Spinal cord (tissue), 10 donors: ENCODE measurements around the gene CSH2. TPM values are rescaled to one million over a fixed set of nuclear protein-coding genes. Genes with fewer than 3 reads are reported as not detected.
"Not testable (repeated sequence)": the region's sequence is repeated elsewhere in the genome, so short reads cannot be mapped to it uniquely, and the experiment has no call there.

Experiments used
- DNase-seq, 6 donors: peaks; one replicate each; pipeline versions ENCODE4 v3.0.0 to v3.0.0-alpha.2; 2013 to 2015; ENCODE audit warnings: low spot score in 6 of 6, low read depth in 4 of 6
- H3K27ac ChIP-seq: one replicate; pipeline ENCODE4 v1.5.1; 2013; ENCODE audit warnings: low read depth, low read length, control low read depth
- H3K27me3 ChIP-seq: one replicate; pipeline ENCODE4 v1.6.1; 2013; ENCODE audit warnings: low read length; ENCODE audit not compliant: control insufficient read depth, insufficient read depth
- H3K36me3 ChIP-seq: one replicate; pipeline ENCODE4 v1.6.1; 2013; ENCODE audit warnings: low read length; ENCODE audit not compliant: control insufficient read depth, insufficient read depth
- H3K4me1 ChIP-seq: one replicate; pipeline ENCODE4 v1.6.1; 2013; ENCODE audit warnings: low read length; ENCODE audit not compliant: control insufficient read depth, insufficient read depth
- H3K4me3 ChIP-seq: one replicate; pipeline ENCODE4 v1.5.1; 2013; ENCODE audit warnings: low read depth, low read length, control low read depth
- H3K9me3 ChIP-seq: one replicate; pipeline ENCODE4 v1.6.1; 2013; ENCODE audit warnings: low read length; ENCODE audit not compliant: control insufficient read depth, insufficient read depth
- WGBS: methylation state at CpG from one replicate; pipeline ENCODE4 v1.1.5; 2013; ENCODE audit warnings: missing lambda C conversion rate; ENCODE audit not compliant: insufficient coverage; 5-methylcytosine and 5-hydroxymethylcytosine counted together
- polyA plus RNA-seq, 2 donors: library from polyadenylated mRNA; unstranded; fragments of 120-200 nt; gene quantifications; one replicate each; pipeline ENCODE4 v1.2.1, GENCODE V29; 2013; ENCODE audit not compliant: insufficient read length in 2 of 2
- total RNA-seq, 2 donors: library from RNA; depleted of rRNA in 1 of 2; stranded (reverse); fragments of 120-200 nt in 1 of 2; fragments of >200 nt in 1 of 2; gene quantifications; one replicate each; pipeline versions ENCODE4 v1.2.3 to v1.2.4, GENCODE V29; 2013 to 2014
- donor health status: healthy.

CSH2 gene
- total and polyA plus RNA-seq, 4 donors: 0.47 to 7.2 (median 5.5) TPM; not detected in 1

DNA sequence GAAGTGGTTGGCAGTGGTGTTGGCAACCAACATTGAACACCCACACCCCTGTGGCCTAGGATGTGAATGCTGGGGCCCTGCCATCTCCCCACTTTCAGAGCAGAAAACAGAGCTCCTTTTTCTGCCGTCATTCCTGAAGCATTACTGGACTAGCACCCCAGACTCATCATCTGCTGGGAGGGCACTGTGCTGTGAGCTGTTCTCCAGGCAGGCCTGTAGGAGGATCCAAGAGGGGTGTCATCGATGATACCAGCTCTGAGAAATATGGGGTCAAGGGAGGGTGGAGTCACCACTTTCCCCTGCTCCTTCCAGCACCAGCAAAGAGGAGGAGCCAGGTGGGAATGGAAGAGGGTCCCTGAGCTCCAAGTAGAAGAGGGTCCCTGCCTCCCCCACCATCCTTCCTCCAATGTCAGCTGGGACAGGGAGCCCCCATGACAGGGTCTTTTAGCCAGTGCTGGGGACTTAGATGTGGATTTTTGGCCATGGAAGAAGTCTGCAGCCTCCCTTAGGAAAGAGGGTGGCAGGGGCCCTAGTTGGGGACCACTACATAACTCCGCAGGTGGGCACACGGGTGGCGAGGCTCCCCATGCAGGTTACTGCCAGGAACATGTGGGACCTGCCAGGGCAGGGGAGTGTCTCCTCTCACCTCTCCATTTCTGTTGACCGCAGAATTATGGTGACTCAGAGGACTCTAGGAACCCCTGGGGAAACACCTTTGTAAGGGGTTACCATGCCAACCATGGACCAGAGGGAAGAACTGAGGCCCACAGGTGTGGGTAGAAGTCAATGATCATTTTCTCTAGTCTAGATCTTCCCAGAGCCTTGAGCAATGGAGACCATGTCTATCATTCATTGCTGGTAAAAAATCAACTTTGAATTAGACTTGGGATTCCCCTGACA, 25.7 kb upstream of the CSH2 start:
- H3K36me3 ChIP-seq, H3K4me1 ChIP-seq, H3K27ac ChIP-seq, H3K9me3 ChIP-seq, H3K27me3 ChIP-seq, DNase-seq, H3K4me3 ChIP-seq: not testable (repeated sequence)
- WGBS: 89% methylated on average over 4 of the region's 6 CpGs

DNA sequence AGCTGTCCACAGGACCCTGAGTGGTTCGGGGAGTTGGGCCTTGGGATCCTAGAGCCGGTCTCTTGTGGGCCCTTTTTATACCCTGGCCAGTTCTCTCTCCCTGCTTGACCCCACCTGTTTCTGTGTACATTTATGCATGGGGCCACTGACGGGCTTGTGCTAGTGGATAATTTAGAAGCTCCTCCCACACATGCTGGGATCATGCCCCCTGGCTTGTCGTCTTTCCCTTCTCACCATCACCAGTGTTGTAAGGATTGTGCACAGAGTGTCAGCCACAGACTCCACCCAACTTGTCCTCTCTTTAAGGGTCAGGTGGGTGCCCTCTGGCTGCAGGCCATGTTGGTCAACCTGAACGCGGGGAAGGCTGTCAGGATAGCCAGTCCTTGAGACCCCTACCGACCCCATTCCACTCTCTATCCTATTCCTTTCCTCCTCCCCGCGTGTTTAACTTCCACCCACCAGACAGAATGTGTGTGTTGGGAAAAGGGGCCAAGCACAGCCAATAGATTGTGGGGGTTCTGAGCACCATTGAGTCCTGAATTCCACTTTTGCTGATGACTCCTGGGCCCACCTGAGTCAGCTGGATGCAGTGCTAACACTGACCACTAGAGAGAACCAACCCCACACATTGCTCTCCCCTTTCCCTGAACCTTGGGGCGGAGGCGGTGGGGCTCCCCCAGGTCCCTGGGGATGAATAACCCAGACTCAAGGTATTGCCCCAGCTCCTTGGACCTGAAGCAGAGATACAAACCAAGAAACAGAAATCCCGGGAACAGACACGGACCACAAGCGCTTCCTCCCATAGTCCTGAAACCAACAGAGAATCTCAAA, 23.3 kb upstream of the CSH2 start, which contains the start of gene CSH1:
Gene CSH1, minus strand, starts transcription at position 51 of the 831 bp plus-strand sequence. CDS start 63 bp downstream, outside the sequence.
- 80% methylated on average over 1 of the region's 14 CpGs for WGBS

DNA sequence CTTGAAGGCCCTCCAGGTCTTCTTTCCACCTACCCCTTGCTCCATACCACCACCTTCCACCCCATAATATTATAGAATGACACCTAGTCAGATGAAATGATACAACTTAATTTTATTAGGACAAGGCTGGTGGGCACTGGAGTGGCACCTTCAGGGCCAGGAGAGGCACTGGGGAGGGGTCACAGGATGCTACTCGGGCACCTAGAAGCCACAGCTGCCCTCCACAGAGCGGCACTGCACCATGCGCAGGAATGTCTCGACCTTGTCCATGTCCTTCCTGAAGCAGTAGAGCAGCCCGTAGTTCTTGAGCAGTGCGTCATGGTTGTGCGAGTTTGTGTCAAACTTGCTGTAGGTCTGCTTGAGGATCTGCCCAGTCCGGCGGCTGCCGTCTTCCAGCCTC, 21.3 kb upstream of the CSH2 start:
- H3K4me3 ChIP-seq, H3K27me3 ChIP-seq, H3K4me1 ChIP-seq, H3K27ac ChIP-seq, DNase-seq, H3K36me3 ChIP-seq, H3K9me3 ChIP-seq: not testable (repeated sequence)
- 100% methylated on average over 1 of the region's 10 CpGs for WGBS

More for the DNA sequence above, 23.3 kb upstream of the CSH2 start, which contains the start of gene CSH1:
- DNase-seq, H3K27me3 ChIP-seq, H3K4me3 ChIP-seq, H3K4me1 ChIP-seq, H3K9me3 ChIP-seq, H3K27ac ChIP-seq, H3K36me3 ChIP-seq: not testable (repeated sequence)

DNA sequence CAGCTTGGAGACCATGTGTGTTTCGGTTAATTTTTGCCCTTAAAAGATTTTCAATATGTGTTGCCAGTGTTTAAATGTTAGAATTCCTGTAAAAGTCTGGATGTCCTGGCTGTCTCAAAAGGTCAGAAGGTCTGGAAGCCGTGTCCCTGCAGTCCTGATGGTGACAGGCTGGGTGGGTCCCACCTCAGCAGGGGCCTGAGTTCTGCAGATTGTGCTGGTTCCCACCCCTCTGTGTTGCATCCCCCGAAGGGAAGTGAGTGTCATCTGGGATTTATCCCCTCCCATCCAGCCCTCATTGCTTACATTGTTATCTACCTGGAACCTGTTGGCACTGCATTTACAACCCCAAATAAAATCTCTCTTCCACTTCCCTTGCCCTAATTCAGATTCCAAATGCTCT, 20.5 kb upstream of the CSH2 start:
- 69% methylated on average over 2 of the region's 3 CpGs for WGBS
- H3K9me3 ChIP-seq, H3K4me3 ChIP-seq, H3K36me3 ChIP-seq, DNase-seq, H3K27ac ChIP-seq, H3K4me1 ChIP-seq, H3K27me3 ChIP-seq: not testable (repeated sequence)

DNA sequence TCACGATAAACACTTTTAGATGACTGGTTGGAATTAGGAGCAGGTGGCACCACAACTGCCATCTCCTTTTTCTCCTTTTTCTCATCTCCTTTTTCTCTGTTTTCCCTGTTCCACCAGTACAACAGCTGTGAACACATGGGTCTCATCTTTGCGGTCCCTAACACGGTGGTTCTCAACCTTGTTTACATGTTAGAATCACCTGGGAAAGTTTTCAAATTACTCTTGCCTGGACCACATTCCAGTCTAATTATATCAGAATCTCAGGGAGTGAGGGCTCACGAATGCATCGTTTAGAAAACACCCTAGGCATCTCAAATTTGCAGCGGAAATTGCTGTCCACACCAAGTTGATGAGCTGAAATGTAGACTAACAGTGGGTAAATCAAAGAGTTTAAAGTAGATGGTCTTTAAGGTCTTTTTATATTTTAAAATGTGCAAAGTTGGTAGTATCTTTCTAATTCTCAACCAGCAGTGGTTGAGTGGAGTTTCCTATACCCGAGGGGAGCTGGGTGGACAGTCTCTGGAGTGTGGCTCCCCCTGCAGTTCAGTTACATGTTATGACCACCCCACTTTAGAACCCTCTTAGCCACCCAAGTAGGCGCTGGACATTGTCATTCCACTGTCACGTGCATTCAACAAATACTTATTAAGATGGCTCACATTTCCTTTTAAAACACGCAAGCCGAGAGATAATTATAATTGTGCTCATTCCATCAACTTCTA, 19.0 kb upstream of the CSH2 start:
- DNase-seq, H3K4me3 ChIP-seq, H3K4me1 ChIP-seq, H3K9me3 ChIP-seq, H3K27ac ChIP-seq, H3K36me3 ChIP-seq, H3K27me3 ChIP-seq: not testable (repeated sequence)
- no CpG with 5 or more reads among the region's 11 CpGs for WGBS

DNA sequence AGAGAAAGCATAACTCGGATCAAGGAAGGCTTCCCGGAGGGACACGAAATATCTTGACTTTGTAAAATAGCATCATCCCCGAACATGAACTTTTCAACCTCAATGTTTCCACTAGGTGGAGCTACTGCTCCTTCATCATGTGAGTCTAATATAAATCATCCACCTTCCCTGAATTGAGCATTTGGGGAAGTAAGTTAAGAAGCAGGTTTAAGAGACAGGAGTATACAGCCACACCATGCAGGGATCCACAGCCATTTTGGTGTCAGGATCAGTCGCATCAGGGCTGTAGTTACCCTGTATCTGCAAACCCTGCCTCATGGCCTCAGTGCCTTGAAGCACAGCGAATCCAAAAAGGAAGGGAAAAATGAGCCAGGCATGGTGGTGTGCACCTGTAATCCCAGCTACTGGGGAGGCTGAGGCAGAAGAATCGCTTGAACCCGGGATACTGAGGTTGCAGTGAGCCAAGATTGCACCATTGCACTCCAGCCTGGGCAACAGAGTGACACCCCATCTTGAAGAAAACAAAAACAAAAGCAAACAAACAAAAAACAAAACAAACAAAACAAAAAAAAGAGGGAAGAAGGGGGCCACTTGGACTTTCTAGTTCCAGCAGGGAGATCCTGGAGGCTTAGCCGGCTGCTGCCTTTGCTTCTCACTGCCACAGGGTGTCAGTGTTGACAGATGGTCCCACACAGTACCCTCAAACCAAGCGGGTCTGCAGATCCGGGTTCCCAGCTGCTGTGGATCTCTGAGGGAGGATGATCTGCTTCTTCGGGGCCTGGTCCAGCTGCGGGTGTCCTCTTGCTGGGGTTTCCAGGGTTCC, 15.8 kb upstream of the CSH2 start:
- H3K27me3 ChIP-seq, H3K4me1 ChIP-seq, H3K9me3 ChIP-seq, H3K4me3 ChIP-seq, H3K27ac ChIP-seq, H3K36me3 ChIP-seq: not testable (repeated sequence)
- peak in 2 of 6 donors; percentile 47 to 84 for DNase-seq
- 35% methylated on average over 2 of the region's 13 CpGs for WGBS

DNA sequence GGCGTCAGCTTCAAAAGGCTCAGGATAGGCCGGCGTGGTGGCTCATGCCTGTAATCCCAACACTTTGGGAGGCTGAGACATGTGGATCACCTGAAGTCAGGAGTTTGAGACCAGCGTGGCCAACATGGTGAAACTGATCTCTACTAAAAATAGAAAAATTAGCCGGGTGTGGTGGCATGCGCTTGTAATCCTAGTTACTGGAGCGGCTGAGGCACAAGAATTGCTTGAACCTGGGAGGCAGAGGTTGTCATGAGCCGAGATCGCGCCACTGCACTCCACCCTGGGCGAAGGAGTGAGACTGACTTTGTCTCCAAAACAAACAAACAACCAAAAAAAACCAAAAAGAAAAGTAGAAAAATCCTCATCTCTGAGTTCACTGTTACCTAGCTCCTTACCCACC, 11.6 kb upstream of the CSH2 start:
- not testable (repeated sequence) for DNase-seq, H3K9me3 ChIP-seq, H3K27me3 ChIP-seq, H3K27ac ChIP-seq, H3K36me3 ChIP-seq, H3K4me3 ChIP-seq, H3K4me1 ChIP-seq
- 97% methylated on average over 6 of the region's 11 CpGs for WGBS

DNA sequence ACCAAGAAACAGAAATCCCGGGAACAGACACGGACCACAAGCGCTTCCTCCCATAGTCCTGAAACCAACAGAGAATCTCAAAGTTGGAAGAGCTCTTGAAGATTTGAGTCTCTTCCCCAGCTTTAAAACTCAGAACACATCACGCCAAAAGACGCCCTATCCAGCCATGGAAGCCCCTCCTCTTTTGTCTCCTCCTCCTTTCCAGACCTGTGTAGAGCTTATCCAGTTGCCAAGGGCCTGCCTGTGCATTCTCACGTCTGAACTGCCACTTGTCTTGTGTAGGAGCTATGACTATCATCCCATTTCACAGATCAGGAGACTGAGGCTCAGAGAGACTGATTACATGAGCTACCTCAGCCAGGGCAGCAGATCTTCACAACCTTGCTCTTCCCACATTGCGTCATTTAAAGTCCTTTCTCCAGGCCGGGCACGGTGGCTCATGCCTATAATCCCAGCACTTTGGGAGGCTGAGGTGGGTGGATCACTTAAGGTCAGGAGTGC, 9.2 kb upstream of the CSH2 start:
- not testable (repeated sequence) for H3K27me3 ChIP-seq

More for the DNA sequence above, 9.2 kb upstream of the CSH2 start:
- not testable (repeated sequence) for DNase-seq, H3K27ac ChIP-seq, H3K4me3 ChIP-seq, H3K36me3 ChIP-seq, H3K9me3 ChIP-seq, H3K4me1 ChIP-seq
- 56% methylated on average over 4 of the region's 9 CpGs for WGBS
